Hematopoietic multipotent progenitor cell treated with erythropoietin and hydrocortisone succinate and interleukin-3 and kit ligand, for 17 days (in vitro differentiated cells): ENCODE measurements around the gene PPP1R14B.

Source experiments
- DNase-seq: peaks from one replicate; pipeline ENCODE4 v3.0.0-alpha.2; 2015; ENCODE audit warnings: low spot score

The PPP1R14B gene

DNA sequence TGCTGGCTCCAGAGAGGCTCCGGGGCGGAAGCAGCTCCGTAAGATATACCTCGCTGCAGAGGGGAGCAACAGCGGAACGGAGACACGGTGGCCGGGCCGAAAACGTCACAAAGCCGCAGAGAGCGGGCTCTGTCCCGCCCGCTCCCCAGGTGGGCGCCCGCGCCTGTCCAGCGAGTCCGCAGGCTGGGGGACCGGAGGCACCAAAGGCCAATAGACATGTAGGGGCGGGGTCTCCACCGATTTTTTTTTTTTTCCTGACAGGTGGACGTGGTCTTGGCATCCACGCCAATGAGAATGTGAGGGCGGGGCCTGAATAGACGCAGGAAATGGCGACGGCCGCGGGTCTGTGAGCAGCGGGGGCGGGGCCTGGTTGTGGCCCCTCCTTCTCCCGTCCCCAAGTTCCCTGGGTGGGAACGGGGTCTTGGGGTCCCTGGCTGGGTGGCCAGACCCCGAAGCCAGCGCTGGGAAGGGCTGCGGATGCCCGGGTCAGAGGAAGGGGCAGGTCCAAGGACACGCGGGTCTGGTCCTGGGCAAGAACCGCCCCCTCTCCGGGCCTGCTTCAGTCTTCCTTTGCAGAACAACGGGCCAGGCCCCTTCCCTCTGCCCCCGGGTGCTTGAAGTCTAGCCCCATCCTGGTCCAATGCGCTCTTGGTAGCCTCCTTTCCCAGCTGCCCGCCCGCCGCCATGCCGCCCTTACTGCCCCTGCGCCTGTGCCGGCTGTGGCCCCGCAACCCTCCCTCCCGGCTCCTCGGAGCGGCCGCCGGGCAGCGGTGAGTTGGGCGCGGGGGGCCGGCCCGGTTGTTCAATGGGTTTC lies 16.4 kb downstream of the PPP1R14B start, which contains the start of gene DNAJC4:
DNAJC4 (plus strand) TSS at position 378 of the 814 bp plus-strand sequence; CDS start at position 685, 307 bp downstream.
- peak; percentile 90 for DNase-seq

DNA sequence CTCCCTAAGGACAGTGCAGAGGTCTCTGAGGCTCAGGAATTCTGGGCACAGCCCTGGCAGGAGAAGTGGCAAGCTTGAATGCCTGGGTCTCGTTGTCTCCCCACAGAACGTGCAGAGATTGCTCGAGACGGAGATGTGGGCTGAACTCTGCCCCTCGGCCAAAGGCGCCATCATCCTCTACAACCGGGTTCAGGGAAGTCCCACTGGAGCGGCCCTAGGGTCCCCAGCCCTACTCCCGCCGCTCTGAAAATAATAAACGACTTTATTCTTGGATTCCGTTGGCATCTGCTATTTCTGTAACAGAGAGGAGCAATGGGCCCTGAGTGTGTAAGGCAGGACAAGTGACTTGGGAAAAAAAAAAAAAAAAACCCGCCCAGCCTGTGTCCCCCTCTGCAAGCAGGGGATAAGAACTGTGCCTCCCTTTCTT lies 17.0 kb downstream of the PPP1R14B start:
- no peak for DNase-seq

DNA sequence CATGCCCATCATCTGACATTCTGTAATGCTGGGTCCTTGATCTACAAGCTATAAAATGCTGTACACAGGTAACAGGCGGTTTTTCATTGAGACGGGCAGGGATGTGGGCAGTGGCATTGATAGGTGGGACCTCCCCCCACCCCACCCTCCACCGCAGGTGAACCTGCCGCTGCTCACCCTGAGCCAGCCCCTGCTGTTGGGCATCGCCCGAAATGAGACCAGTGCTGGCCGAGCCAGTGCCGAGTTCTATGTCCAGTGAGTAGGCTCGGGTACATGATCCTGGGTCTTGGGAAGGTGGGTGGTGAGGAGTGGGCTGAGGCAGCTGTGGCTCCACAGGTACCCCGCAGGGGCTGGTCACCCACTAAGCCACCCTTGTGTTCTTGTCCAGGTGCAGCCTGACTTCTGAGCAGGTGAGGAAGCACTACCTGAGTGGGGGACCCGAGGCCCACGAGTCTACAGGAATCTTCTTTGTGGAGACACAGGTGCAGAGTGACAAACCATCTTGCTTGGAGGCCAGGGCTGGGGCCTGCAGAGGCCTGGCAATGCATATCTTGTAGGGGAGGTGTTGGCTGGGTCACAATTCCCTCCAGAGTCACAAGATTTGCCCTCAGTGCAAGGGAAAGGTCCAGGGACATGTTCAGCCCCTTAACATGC lies 17.5 kb downstream of the PPP1R14B start:
- no peak for DNase-seq

DNA sequence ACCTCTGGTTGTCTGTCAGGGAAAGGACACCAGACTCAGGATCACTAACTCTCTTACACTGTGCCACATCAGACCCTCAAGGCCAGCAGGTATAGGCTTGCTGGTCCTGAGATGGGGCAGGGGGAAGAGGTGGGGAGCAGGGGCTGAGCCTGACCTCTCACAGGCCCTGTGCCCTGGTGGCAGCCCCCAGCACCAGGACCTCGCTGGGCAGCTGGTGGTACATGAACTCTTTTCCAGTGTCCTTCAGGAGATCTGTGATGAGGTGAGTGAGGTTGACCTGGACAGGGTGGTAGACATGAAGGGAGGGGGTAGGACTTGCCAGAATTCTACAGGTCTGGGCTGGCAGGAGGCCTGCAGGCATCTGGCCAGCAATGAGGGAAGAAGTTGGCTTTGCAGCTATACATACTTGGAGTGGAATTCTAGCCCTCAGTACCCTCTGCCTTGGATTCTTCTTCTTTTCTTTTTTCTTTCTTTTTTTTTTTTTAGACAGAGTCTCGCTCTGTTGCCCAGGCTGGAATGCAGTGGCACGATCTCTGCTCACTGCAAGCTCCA lies 19.3 kb downstream of the PPP1R14B start:
- DNase-seq: no peak

DNA sequence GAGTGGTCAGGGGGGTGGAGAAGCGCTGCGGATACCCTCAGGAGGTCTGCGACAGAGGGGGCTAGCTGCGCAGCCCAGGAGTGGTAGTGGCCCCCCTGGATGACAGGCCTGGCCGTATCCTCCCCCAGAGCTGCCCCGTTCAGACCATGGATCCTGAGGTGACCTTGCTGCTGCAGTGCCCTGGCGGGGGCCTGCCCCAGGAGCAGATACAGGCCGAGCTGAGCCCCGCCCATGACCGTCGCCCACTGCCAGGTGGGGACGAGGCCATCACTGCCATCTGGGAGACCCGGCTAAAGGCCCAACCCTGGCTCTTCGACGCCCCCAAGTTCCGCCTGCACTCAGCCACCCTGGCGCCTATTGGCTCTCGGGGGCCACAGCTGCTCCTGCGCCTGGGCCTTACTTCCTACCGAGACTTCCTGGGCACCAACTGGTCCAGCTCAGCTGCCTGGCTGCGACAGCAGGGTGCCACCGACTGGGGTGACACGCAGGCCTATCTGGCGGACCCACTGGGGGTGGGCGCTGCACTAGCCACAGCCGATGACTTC lies 20.2 kb downstream of the PPP1R14B start:
- DNase-seq: peak; percentile 58

DNA sequence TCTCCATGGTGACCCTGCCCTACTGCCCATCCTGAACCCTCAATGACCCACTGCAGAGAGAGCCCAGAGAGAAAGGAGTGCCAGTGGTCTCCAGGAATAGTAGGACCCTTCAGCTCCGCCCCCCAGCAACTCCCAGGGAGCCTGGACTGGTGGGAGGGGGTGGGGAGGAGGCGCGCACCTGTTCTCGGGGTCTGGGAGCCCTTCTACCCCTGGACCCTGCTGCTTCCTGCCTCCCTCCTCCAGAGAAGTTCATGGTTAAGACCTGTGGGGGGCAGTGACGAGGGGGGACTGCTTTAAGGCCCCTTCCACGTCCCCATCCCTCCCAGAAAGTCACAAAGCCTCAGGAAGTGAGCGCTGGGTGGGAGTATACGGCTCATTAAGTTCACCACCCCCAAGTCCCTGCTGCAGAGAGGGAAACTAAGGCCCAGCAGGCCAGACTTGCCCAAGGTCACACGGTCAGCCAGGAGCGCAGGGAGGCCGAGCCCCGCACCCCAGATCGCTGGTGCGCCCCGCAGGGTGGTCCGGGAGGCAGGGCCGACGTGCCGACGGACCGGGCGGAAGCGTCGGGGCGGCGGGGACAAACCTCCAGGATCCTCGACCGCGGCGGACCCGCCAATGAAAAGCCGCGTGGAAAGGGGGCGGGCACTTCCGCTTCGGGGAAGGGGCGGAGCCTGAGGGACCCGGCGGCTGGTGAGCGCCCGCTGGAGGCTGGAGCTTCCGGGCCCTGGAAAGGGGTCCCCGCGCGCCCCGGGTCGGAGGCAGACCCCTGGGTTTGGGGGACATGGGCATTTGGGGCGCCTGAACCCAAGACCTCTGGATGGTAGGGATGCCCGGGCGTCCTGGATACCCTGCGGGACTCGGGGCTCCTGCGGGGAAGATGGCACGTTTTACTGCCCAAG lies 20.9 kb downstream of the PPP1R14B start, which contains the start of the genes NUDT22 and TRPT1:
NUDT22 (plus strand) TSS at position 667 of the 899 bp plus-strand sequence. CDS start 379 bp downstream, outside the sequence.
TRPT1 (minus strand) TSS at position 579 of the 899 bp plus-strand sequence; CDS start at position 253, 326 bp downstream.
- peak; percentile 89 for DNase-seq

DNA sequence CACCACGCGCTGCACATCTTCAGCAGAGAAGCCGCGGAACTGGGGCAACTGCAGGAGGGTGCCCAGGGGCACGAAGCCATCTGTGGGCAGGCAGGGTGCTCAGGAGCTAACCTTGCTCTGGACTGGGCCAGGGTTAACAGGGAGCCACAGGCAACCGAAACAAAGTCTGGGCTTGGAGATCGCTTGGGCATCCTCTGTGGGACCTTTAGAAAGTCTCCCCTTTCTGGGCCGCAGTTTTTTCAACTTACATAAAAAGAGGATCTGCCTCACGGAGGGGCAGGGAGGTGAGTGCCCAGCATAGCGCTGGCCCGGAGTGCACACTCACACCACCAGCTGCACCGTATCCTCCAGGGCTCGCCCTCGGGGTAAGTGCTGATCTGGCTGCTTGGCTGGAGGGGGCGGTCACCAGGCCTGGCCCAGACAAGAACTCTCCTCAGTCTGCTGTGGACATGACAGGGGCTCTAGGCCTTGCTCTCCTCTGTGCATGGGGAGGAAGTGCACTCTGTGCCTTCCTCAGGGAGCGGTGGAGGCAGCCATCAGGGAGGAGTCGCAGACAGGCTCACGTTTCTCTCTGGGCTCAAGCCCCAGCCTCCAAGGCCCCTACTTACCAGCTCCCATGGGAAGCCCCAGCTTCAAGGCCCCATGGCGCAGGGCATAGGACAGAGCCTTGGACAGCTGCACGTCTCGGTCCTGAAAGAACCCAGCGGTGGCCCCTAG lies 21.7 kb downstream of the PPP1R14B start:
- DNase-seq: no peak

DNA sequence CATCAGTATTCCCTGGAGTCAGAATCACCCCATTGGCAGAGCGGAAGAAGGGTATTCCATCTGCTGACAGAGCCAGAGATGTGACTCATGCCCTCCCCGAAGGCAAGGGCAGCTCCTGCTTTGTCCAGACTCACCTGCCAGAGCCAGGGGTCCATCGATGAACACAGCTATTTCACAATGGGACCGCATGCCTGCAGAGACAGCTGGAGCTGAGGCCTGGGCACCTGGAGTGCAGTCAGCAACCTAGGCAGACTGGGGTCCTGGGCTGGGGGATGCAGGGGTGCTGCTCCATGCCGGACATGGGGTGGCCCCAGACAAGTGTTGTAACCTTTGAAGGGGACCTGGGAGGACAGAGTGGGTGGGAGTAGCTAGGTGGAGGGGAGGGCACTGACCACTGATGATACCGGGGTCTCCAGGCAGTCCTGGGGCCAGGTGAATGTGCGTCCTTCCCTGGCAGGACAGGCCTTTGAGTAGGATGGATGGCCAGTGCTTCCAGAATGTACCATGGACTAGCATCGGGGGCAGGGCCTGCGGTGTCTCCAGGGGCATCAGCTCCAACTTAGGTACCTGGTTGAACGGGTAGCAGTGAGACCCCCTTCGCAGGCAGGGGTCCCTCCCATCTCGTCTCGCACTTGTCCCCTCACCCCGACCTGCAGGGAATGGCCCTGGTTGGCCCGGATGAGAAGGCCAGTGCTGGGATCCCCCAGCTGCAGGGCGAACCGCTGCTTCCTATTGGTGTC lies 22.4 kb downstream of the PPP1R14B start:
- DNase-seq: no peak

DNA sequence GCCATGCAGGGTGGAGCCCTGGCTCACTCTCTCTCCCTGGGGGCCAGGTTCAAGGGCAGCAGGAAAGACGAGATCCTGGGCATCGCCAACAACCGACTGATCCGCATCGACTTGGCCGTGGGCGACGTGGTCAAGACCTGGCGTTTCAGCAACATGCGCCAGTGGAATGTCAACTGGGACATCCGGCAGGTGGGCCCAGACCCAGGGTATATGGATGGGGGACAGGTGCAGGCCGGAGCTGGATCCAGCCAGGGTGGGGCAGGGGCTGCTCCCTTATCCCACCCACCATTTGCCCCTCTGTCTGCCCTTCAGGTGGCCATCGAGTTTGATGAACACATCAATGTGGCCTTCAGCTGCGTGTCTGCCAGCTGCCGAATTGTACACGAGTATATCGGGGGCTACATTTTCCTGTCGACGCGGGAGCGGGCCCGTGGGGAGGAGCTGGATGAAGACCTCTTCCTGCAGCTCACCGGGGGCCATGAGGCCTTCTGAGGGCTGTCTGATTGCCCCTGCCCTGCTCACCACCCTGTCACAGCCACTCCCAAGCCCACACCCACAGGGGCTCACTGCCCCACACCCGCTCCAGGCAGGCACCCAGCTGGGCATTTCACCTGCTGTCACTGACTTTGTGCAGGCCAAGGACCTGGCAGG lies 23.6 kb downstream of the PPP1R14B start:
- DNase-seq: no peak

DNA sequence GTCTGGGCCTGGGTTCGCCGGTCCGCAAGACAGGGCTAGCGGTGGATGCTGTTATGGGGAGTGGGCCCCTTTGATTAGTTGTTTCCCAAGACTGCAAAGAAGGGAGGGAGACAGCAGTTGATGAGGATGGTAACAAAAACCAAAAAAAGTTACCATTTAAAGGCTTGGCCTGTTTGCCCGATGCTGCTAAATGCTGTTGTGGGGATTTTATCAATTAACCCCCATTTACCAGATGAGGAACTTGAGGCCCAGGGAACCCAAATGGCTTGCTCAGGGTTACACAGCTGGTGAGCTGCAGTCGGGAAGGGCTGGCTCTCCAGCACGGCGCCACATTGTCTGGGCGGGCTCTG lies 24.1 kb downstream of the PPP1R14B start:
- no peak for DNase-seq

DNA sequence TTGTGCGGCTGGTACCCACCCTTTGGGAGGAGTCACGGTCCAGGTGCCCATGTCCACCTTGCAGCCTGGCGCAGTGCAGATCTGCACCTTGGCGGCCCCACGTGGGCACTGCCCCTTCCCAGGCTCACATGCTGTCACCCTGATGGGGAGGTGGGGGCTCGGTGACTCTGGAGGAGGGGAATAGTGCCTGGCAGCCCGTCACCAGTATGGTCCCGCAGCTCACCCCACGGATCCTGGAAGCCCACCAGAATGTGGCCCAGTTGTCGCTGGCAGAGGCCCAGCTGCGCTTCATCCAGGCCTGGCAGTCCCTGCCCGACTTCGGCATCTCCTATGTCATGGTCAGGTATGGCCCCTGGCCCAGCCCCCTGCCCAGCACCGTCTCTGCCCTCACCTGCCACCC lies 25.9 kb downstream of the PPP1R14B start:
- no peak for DNase-seq

DNA sequence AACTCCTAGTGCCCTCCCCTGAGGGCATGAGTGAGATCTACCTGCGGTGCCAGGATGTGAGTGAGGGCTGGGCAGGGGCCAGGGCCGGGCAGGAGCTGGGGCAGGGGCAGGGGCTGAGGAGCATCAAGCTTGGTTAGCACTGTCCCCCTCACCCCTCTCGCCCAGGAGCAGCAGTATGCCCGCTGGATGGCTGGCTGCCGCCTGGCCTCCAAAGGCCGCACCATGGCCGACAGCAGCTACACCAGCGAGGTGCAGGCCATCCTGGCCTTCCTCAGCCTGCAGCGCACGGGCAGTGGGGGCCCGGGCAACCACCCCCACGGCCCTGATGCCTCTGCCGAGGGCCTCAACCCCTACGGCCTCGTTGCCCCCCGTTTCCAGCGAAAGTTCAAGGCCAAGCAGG lies 26.5 kb downstream of the PPP1R14B start:
- no peak for DNase-seq

DNA sequence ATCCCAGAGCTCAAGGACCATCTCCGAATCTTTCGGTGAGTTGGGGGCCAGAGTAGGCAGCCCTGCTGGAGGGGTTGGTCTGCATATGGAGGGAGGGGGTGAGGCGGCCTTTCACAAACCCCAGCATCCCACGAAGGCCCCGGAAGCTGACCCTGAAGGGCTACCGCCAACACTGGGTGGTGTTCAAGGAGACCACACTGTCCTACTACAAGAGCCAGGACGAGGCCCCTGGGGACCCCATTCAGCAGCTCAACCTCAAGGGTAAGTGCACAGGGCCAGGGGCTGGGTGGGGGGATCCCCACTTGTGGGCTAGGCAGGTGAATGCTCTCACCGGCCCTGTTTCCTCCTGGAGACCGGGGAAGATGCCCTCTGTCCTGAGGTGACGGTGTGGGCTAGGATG lies 27.0 kb downstream of the PPP1R14B start:
- no peak for DNase-seq

DNA sequence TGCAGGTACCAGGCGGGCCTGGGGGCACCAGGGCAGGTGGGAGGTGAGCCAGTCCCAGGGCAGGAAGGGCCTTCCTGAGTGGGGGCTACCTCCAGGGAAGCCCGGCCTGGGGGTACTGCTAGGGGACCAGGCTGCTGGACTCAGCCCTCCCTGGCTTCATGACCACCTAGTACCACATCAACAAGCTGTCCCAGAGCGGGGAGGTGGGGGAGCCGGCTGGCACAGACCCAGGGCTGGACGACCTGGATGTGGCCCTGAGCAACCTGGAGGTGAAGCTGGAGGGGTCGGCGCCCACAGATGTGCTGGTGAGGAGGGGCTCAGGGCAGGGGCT lies 27.4 kb downstream of the PPP1R14B start:
- DNase-seq: no peak

DNA sequence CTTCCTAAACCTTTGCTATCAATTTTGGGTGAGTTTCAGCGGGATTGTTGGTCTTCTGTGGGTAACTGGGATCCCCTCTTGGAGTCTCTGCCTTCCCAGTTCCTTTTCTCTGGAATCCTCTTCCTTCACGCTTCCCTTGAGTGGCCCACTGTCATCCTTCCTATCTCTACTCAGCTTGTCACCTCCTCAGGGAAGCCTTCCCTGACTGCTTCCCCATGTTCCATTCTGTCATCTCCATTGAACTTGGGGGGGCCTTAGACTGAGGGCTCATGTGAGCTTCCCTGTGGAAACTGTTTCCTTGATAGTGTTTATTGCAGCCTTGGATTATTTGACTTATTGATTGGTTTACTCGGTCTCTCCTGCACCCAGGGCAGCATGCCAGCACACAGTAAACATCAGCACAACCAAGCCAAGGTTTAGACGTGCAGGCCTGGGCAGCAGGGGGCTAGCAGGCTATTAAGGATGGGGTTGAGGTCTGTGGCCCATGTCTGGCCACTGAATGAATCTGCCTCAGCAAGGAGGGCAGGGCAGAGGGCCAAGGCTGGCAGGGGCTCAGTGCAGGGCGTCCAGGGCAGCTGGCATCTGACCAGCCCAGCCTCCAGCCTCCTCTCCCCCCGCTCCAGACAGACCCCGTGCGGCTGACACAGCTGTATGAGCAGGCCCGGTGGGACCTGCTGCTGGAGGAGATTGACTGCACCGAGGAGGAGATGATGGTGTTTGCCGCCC lies 28.0 kb downstream of the PPP1R14B start:
- no peak for DNase-seq

DNA sequence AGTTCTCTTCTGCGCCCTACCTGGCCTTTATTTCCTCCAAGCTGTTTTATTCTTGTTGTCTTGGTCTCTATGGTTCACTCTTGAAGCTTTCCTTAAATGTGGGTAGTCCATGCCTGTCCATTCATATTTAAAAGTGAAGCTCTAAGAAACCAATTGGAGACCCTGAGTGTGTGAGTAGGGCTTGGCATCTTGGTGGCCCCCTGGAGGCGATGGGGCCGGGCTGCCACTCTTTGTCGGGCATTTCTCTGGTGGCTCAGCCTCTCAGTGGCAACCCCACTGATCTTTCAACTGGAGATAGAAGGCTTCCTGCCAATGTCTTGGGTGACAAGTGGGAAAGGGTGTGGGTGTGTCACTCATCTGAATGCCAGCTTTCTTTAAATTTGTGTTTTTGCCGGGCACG lies 29.9 kb downstream of the PPP1R14B start:
- no peak for DNase-seq

DNA sequence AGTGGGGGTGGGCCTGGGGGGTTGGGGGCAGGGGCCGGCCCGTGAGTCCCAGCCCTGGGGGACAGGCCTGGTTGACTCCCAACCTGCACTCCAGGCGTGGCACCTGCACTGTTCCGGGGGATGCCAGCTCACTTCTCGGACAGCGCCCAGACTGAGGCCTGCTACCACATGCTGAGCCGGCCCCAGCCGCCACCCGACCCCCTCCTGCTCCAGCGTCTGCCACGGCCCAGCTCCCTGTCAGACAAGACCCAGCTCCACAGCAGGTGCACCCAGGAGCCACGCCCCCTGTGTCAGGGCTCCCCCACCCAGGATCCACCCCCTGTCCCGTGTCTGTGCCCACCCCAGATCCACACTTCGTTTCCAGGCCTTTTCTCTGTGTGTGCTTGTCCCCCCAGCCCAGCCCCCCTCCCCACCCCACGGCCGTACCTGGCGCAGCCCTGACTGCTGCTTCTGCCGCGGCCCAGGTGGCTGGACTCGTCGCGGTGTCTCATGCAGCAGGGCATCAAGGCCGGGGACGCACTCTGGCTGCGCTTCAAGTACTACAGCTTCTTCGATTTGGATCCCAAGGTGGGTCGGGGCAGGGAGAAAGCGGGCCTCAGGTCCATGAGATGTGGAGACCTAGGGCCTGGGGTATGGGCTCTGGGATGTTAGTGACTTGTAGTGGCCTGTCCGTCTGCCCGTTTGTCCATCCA lies 35.4 kb downstream of the PPP1R14B start:
- DNase-seq: no peak

DNA sequence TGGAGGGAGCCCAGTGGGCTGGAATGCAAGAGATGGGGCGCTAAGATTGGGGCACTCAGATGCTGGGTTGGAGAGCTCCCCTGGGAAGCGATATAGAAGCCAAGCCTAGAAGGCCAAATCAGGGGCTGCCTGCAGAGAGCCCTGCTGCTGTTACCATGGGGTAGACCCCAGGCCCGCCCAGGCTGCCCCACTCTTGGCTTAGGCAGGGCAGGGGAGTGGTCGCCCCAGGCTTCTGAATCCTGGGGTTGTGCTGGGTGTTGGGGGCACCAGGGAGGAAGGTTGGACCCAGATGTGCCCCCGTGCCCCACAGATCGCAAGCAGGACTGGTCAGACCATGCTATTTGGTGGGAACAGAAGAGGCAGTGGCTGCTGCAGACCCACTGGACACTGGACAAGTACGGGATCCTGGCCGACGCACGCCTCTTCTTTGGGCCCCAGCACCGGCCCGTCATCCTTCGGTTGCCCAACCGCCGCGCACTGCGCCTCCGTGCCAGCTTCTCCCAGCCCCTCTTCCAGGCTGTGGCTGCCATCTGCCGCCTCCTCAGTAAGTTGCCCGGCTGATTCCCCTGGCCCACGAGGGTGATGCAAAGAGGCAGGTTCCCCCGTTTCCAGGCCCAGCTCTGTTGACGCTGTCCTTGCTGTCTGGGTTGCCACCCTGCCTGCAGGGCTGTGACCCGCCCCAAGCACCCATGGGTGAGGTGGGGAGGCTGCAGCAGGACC lies 36.3 kb downstream of the PPP1R14B start:
- DNase-seq: no peak
